ENCODE results near the gene FAS.

DNA sequence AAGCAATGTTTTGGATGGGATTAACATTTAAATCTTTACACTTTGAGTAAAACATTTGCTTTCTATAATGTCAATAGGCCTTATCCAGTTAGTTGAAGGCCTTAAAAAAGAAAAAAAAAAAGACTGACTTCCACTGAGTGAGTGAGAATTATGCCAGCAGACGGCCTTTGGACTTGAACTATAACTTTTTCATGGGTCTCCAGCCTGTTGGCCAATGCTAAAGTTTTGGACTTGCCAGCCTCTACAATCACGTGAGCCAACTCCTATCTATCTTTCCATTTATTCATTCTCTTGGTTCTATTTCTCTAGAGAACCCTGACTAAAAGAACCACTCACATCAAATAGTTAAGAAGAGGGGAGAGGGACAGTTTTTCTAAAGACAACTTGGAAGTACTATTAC is 2.8 kb upstream of the FAS start:
- TF ChIP-seq EZH2 (IDR thresholded peaks at IDR 0.05; ENCODE audit: low read depth) (no peak), CTCF (conservative IDR thresholded peaks at IDR 0.05) (no peak)
